Dendritic cell treated with granulocyte-macrophage colony-stimulating factor and Interleukin-4, amounts not matched to agents 40 ng/mL and 50 ng/mL, for 4 days (primary cell): ENCODE data around the gene EML6.

Experiments used
- H3K27ac Mint-ChIP-seq: one replicate; pipeline ENCODE4 v1.8.0; 2022; ENCODE audit warnings: mild to moderate bottlenecking, mixed read lengths
- H3K27me3 Mint-ChIP-seq: one replicate; pipeline ENCODE4 v1.8.0; 2022; ENCODE audit warnings: mild to moderate bottlenecking, mixed read lengths
- H3K36me3 Mint-ChIP-seq: one replicate; pipeline ENCODE4 v1.8.0; 2022; ENCODE audit warnings: low read depth, mixed read lengths
- H3K4me1 Mint-ChIP-seq: one replicate; pipeline ENCODE4 v1.8.0; 2022; ENCODE audit warnings: low read depth, mixed read lengths
- H3K4me3 Mint-ChIP-seq: one replicate; pipeline ENCODE4 v1.8.0; 2022; ENCODE audit warnings: mild to moderate bottlenecking, moderate library complexity, mixed read lengths
- H3K9me3 Mint-ChIP-seq: one replicate; pipeline ENCODE4 v1.8.0; 2022; ENCODE audit warnings: mixed read lengths
- intact Hi-C: fragments of 100-400 bp; cut with micrococcal nuclease; formaldehyde crosslinking; loops from one replicate; pipeline ENCODE4 v1.15.0; 2022

The EML6 gene

GRCh38 chr2:54809819-54810218 is 86.4 kb downstream of the EML6 start:
- peaks cover 4% of the 10 kb centered on the region for H3K27me3 Mint-ChIP-seq
- no peak overlapping the region for H3K4me3 Mint-ChIP-seq
- intact Hi-C loops, result no loop called here
- no peaks in the 10 kb centered on the region for H3K4me1 Mint-ChIP-seq
- no peaks in the 10 kb centered on the region for H3K36me3 Mint-ChIP-seq
- H3K9me3 Mint-ChIP-seq, result no peaks in the 10 kb centered on the region
- H3K27ac Mint-ChIP-seq, result no peak overlapping the region

DNA sequence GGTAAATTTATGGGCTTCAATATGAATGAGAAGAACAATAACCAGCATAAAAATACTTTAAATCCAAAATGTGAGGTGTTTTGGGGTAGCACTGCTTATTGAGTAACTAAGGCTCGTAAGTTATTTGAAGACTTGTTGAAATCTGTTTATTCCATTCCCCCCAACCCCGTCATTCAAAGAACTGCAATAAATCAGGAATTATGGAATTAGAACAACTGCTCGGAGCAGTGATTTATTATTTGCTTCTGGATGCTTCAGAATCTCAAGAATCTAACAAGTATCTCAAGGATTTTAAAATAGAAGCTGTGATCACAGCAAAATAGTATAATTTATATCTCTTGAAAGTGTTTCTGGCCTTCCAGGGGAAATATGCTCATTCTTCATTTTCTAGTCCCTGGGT is 86.8 kb downstream of the EML6 start:
- Mint-ChIP-seq H3K4me3 (no peak overlapping the region), H3K27ac (no peak overlapping the region), H3K4me1 (no peaks in the 10 kb centered on the region), H3K36me3 (no peaks in the 10 kb centered on the region), H3K27me3 (peaks cover 4% of the 10 kb centered on the region), H3K9me3 (no peaks in the 10 kb centered on the region)
- intact Hi-C loops, result no loop called here

GRCh38 chr2:54813584-54813983 is 90.1 kb downstream of the EML6 start:
- H3K4me1 Mint-ChIP-seq, result no peaks in the 10 kb centered on the region
- H3K27me3 Mint-ChIP-seq, result peaks cover 4% of the 10 kb centered on the region
- H3K4me3 Mint-ChIP-seq, result no peak overlapping the region
- H3K27ac Mint-ChIP-seq, result no peak overlapping the region
- H3K9me3 Mint-ChIP-seq, result no peaks in the 10 kb centered on the region
- no peaks in the 10 kb centered on the region for H3K36me3 Mint-ChIP-seq
- intact Hi-C loops, result no loop called here

- no peaks in the 10 kb centered on the region for H3K4me1 Mint-ChIP-seq
- H3K27me3 Mint-ChIP-seq, result peaks cover 4% of the 10 kb centered on the region
- no peak overlapping the region for H3K27ac Mint-ChIP-seq
- H3K9me3 Mint-ChIP-seq, result no peaks in the 10 kb centered on the region
- no peaks in the 10 kb centered on the region for H3K36me3 Mint-ChIP-seq
- H3K4me3 Mint-ChIP-seq, result no peak overlapping the region
- intact Hi-C loops, result no loop called here
These were observed 91.1 kb downstream of the EML6 start for GRCh38 chr2:54814389-54815147.

- Mint-ChIP-seq H3K27me3 (peaks cover 4% of the 10 kb centered on the region), H3K27ac (no peak overlapping the region), H3K36me3 (no peaks in the 10 kb centered on the region), H3K9me3 (no peaks in the 10 kb centered on the region), H3K4me1 (no peaks in the 10 kb centered on the region), H3K4me3 (no peak overlapping the region)
- intact Hi-C loops, result no loop called here
These were observed 91.7 kb downstream of the EML6 start for GRCh38 chr2:54815148-54815539.

- no peak overlapping the region for H3K27ac Mint-ChIP-seq
- H3K4me1 Mint-ChIP-seq, result no peaks in the 10 kb centered on the region
- H3K27me3 Mint-ChIP-seq, result no peaks in the 10 kb centered on the region
- H3K4me3 Mint-ChIP-seq, result no peak overlapping the region
- no peaks in the 10 kb centered on the region for H3K9me3 Mint-ChIP-seq
- intact Hi-C loops, result no loop called here
- H3K36me3 Mint-ChIP-seq, result no peaks in the 10 kb centered on the region
These were observed 94.8 kb downstream of the EML6 start for GRCh38 chr2:54818226-54818625.

- H3K27ac Mint-ChIP-seq, result no peak overlapping the region
- no peaks in the 10 kb centered on the region for H3K36me3 Mint-ChIP-seq
- no peak overlapping the region for H3K4me3 Mint-ChIP-seq
- H3K27me3 Mint-ChIP-seq, result no peaks in the 10 kb centered on the region
- intact Hi-C loops, result no loop called here
- H3K4me1 Mint-ChIP-seq, result no peaks in the 10 kb centered on the region
- H3K9me3 Mint-ChIP-seq, result no peaks in the 10 kb centered on the region
These were observed 97.1 kb downstream of the EML6 start for GRCh38 chr2:54820558-54820957.

DNA sequence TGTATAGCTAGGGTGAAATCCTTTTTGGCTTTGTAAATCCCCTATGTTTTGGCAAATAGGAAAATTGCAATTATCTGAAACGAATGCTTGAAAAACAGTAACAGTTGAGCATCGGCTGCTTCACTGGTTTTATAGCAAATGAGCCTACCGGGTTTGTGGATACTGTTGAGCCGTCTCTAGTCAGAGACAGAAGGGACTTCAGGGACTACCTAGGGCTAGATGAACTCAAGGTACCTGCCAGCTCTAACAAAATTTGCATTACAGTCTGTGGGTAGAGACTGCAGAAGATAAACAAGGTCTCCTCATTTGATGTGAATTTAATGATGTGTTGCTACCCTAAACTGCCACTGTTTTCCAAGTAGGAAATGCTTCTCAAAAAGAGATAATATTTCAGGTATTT is 101.1 kb downstream of the EML6 start:
- Mint-ChIP-seq H3K4me3 (no peak overlapping the region), H3K36me3 (no peaks in the 10 kb centered on the region), H3K4me1 (no peaks in the 10 kb centered on the region), H3K9me3 (no peaks in the 10 kb centered on the region), H3K27ac (no peak overlapping the region), H3K27me3 (no peaks in the 10 kb centered on the region)
- intact Hi-C loops, result no loop called here

- no peaks in the 10 kb centered on the region for H3K9me3 Mint-ChIP-seq
- H3K36me3 Mint-ChIP-seq, result no peaks in the 10 kb centered on the region
- H3K27me3 Mint-ChIP-seq, result no peaks in the 10 kb centered on the region
- no peak overlapping the region for H3K27ac Mint-ChIP-seq
- no peaks in the 10 kb centered on the region for H3K4me1 Mint-ChIP-seq
- H3K4me3 Mint-ChIP-seq, result no peak overlapping the region
- intact Hi-C loops, result no loop called here
These were observed 107.1 kb downstream of the EML6 start for GRCh38 chr2:54830546-54830945.

- H3K27me3 Mint-ChIP-seq, result no peaks in the 10 kb centered on the region
- H3K9me3 Mint-ChIP-seq, result no peaks in the 10 kb centered on the region
- no peak overlapping the region for H3K27ac Mint-ChIP-seq
- H3K4me1 Mint-ChIP-seq, result no peaks in the 10 kb centered on the region
- intact Hi-C loops, result no loop called here
- no peak overlapping the region for H3K4me3 Mint-ChIP-seq
- no peaks in the 10 kb centered on the region for H3K36me3 Mint-ChIP-seq
These were observed 108.0 kb downstream of the EML6 start for GRCh38 chr2:54831480-54831879.

- Mint-ChIP-seq H3K27me3 (no peaks in the 10 kb centered on the region), H3K27ac (no peak overlapping the region), H3K4me1 (no peaks in the 10 kb centered on the region), H3K36me3 (no peaks in the 10 kb centered on the region), H3K4me3 (no peak overlapping the region), H3K9me3 (no peaks in the 10 kb centered on the region)
- intact Hi-C loops, result loop anchor here (5.0 kb wide), 2 partner anchors 127 to 312 kb away; no protein-coding TSS in a partner anchor
These were observed 111.3 kb downstream of the EML6 start for GRCh38 chr2:54834721-54835120.

GRCh38 chr2:54836477-54836876 is 113.0 kb downstream of the EML6 start:
- no peak overlapping the region for H3K27ac Mint-ChIP-seq
- no peaks in the 10 kb centered on the region for H3K9me3 Mint-ChIP-seq
- no peaks in the 10 kb centered on the region for H3K27me3 Mint-ChIP-seq
- no peaks in the 10 kb centered on the region for H3K4me1 Mint-ChIP-seq
- intact Hi-C loops, result loop anchor here (5.0 kb wide), 2 partner anchors 129 to 314 kb away; no protein-coding TSS in a partner anchor
- no peaks in the 10 kb centered on the region for H3K36me3 Mint-ChIP-seq
- no peak overlapping the region for H3K4me3 Mint-ChIP-seq

GRCh38 chr2:54838585-54839035 is 115.1 kb downstream of the EML6 start:
- Mint-ChIP-seq H3K4me1 (no peaks in the 10 kb centered on the region), H3K36me3 (no peaks in the 10 kb centered on the region), H3K9me3 (no peaks in the 10 kb centered on the region), H3K27me3 (no peaks in the 10 kb centered on the region), H3K27ac (no peak overlapping the region), H3K4me3 (no peak overlapping the region)
- intact Hi-C loops, result loop anchor here (2.0 to 5.0 kb wide), 3 partner anchors 131 to 316 kb away; no protein-coding TSS in a partner anchor

DNA sequence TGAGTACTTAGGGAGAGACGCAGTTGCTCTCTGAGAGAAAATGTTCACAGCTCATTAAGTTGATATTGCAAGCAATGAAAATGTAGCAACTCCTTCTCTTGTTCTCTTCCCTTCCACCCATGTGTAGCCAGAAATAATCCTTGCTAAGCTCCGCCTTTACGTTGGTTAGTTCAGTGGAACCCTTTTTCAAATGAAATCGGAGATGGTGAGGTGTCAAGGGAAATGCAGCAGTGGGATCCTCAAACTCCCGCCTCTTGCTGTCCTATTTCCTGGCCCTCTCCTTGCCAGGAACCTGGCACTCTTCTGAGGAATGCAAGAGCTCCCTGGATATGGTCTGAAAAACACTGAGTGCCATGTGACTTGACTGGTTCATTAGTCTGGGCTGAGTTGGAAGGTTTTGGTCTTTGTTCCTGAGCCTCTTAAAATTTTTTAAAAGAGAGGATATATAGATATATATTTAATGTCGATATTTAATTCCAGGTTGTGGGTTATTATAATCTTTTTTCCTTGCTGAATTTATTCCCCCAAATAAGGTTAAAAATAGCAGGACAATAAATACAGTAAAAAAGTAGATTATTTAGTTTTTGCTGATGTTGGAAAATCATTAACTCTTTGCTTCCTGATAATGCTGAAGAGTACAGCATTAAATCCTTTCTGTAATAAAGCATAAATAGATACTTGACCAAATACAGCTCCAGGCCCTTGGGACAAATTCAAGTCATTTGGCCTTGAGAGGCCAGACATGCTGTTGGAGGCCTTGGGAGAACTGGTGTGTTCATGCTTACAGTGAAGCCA is 116.2 kb downstream of the EML6 start:
- Mint-ChIP-seq H3K36me3 (no peaks in the 10 kb centered on the region), H3K27ac (no peak overlapping the region), H3K27me3 (no peaks in the 10 kb centered on the region), H3K4me3 (no peak overlapping the region), H3K9me3 (no peaks in the 10 kb centered on the region), H3K4me1 (no peaks in the 10 kb centered on the region)
- intact Hi-C loops, result loop anchor here (2.0 to 10.0 kb wide), 4 partner anchors 75 to 317 kb away; no protein-coding TSS in a partner anchor
